ENCODE results near the gene ZFYVE9. TPM values are rescaled to one million over a fixed set of nuclear protein-coding genes. Genes with fewer than 3 reads are reported as not detected.
"Not testable (repeated sequence)": the region's sequence is repeated elsewhere in the genome, so short reads cannot be mapped to it uniquely, and the experiment has no call there.

Gene ZFYVE9
- total RNA-seq, 3 donors from 2014 or later = 12.4 to 25.7 (median 19.1) TPM

- Histone ChIP-seq H3K9me3 (no peaks in the 10 kb centered on the region), H3K4me3 (peak overlapping the region; percentile 97), H3K4me1 (ENCODE audit: low read depth) (peaks cover 11% of the 10 kb centered on the region), H3K36me3 (ENCODE audit: low read depth) (peaks cover 8% of the 10 kb centered on the region)
- peak; percentile 61 to 72 (median 70) for DNase-seq
- intact Hi-C loops (cut with DNase I, micrococcal nuclease) = no loop called here
- peak; percentile 22 for ATAC-seq
- TF ChIP-seq CTCF (IDR thresholded peaks at IDR 0.05) = no peak
Measured at GRCh38 chr1:52365071-52365745, 223.3 kb downstream of the ZFYVE9 start.

GRCh38 chr1:52365746-52366516 lies 224.0 kb downstream of the ZFYVE9 start, which contains the start of gene CC2D1B:
Gene CC2D1B, minus strand, starts transcription at chr1:52366205. Its CDS starts 1,585 bp downstream, at chr1:52364620.
- intact Hi-C loops (cut with DNase I, micrococcal nuclease) = no loop called here
- peaks cover 8% of the 10 kb centered on the region for H3K36me3 ChIP-seq (ENCODE audit: low read depth)
- peak; percentile 23 for TF ChIP-seq CTCF (IDR thresholded peaks at IDR 0.05)
- no peaks in the 10 kb centered on the region for H3K9me3 ChIP-seq
- ATAC-seq (peak; percentile 93), DNase-seq (peak; percentile 97 to 100 (median 100))
- H3K4me3 ChIP-seq = peak within 1 kb of the TSS; percentile 97
- peaks cover 11% of the 10 kb centered on the region for H3K4me1 ChIP-seq (ENCODE audit: low read depth)

- DNase-seq (no peak), ATAC-seq (no peak)
- Histone ChIP-seq H3K4me1 (ENCODE audit: low read depth) (peaks cover 11% of the 10 kb centered on the region), H3K4me3 (no peak overlapping the region), H3K36me3 (ENCODE audit: low read depth) (peaks cover 8% of the 10 kb centered on the region), H3K9me3 (no peaks in the 10 kb centered on the region)
- no peak for TF ChIP-seq CTCF (IDR thresholded peaks at IDR 0.05)
- intact Hi-C loops (cut with DNase I, micrococcal nuclease) = no loop called here
Measured at GRCh38 chr1:52366517-52366827, 224.6 kb downstream of the ZFYVE9 start.

- Histone ChIP-seq H3K4me3 (no peak overlapping the region), H3K9me3 (no peaks in the 10 kb centered on the region), H3K36me3 (ENCODE audit: low read depth) (peaks cover 8% of the 10 kb centered on the region), H3K4me1 (ENCODE audit: low read depth) (peaks cover 11% of the 10 kb centered on the region)
- DNase-seq (no peak), ATAC-seq (no peak)
- intact Hi-C loops (cut with DNase I, micrococcal nuclease) = no loop called here
- TF ChIP-seq CTCF (IDR thresholded peaks at IDR 0.05) = no peak
Measured at GRCh38 chr1:52367272-52367671, 225.4 kb downstream of the ZFYVE9 start.

GRCh38 chr1:52368383-52369172 lies 226.7 kb downstream of the ZFYVE9 start:
- no peak for TF ChIP-seq CTCF (IDR thresholded peaks at IDR 0.05)
- H3K4me1 ChIP-seq (ENCODE audit: low read depth) = peaks cover 11% of the 10 kb centered on the region
- intact Hi-C loops (cut with DNase I, micrococcal nuclease) = no loop called here
- peaks cover 8% of the 10 kb centered on the region for H3K36me3 ChIP-seq (ENCODE audit: low read depth)
- peak overlapping the region; percentile 6 for H3K4me3 ChIP-seq
- ATAC-seq (peak; percentile 38), DNase-seq (peak; percentile 73 to 81 (median 81))
- H3K9me3 ChIP-seq = no peaks in the 10 kb centered on the region

- H3K9me3 ChIP-seq; DNase-seq; H3K4me1 ChIP-seq (ENCODE audit: low read depth); ATAC-seq; H3K4me3 ChIP-seq; intact Hi-C loops (cut with DNase I, micrococcal nuclease); H3K36me3 ChIP-seq (ENCODE audit: low read depth): not testable (repeated sequence)
Measured at GRCh38 chr1:52369851-52370250, 228.0 kb downstream of the ZFYVE9 start.
